ENCODE data around the gene NDRG4. TPM values are rescaled to one million over a fixed set of nuclear protein-coding genes. Genes with fewer than 3 reads are reported as not detected.

Gene NDRG4
- total and polyA plus RNA-seq, 2 donors from 2014 or later: 1.7 to 5.7 TPM

GRCh38 chr16:58503166-58503862 is 3.4 kb downstream of the NDRG4 start:
- no peak for TF ChIP-seq CTCF (IDR thresholded peaks at IDR 0.05; ENCODE audit: borderline replicate concordance, extremely low read depth, insufficient read depth)
- Histone ChIP-seq H3K9me3 (ENCODE audit: control insufficient read depth in 2 of 3, insufficient read depth in 1 of 3, low read length in 3 of 3) (no peaks in the 10 kb centered on the region), H3K9ac (ENCODE audit: low read length in 3 of 3) (no peak overlapping the region), H3K4me1 (ENCODE audit: control insufficient read depth in 2 of 3, insufficient read depth in 2 of 3, low read depth in 1 of 3, low read length in 3 of 3) (peaks cover 0 to 9% (median 0%) of the 10 kb centered on the region in 3 donors), H3K4me3 (ENCODE audit: low read length in 3 of 3) (no peak overlapping the region), H3K27me3 (ENCODE audit: control insufficient read depth, insufficient read depth, low read length) (no peaks in the 10 kb centered on the region), H3K27ac (ENCODE audit: low read depth in 2 of 2, low read length in 2 of 2) (no peak overlapping the region), H3K36me3 (ENCODE audit: control insufficient read depth in 2 of 3, insufficient read depth in 3 of 3, low read length in 3 of 3) (no peaks in the 10 kb centered on the region)
- DNase-seq: peak in 2 of 5 donors; percentile 43 to 52
- intact Hi-C loops (cut with DNase I): no loop called here
- no peak for FAIRE-seq

- intact Hi-C loops (cut with DNase I): no loop called here
- FAIRE-seq (no peak), DNase-seq (peak in 2 of 5 donors; percentile 38 to 64)
Observed at GRCh38 chr16:58503863-58504688, 4.1 kb downstream of the NDRG4 start.

GRCh38 chr16:58506241-58507194 is 6.6 kb downstream of the NDRG4 start:
- intact Hi-C loops (cut with DNase I): no loop called here
- Histone ChIP-seq H3K27me3 (ENCODE audit: control insufficient read depth, insufficient read depth, low read length) (no peaks in the 10 kb centered on the region), H3K9me3 (ENCODE audit: control insufficient read depth in 2 of 3, insufficient read depth in 1 of 3, low read length in 3 of 3) (no peaks in the 10 kb centered on the region), H3K9ac (ENCODE audit: low read length in 3 of 3) (no peak overlapping the region), H3K4me3 (ENCODE audit: low read length in 3 of 3) (no peak overlapping the region), H3K4me1 (ENCODE audit: control insufficient read depth in 2 of 3, insufficient read depth in 2 of 3, low read depth in 1 of 3, low read length in 3 of 3) (peaks cover 0 to 4% (median 0%) of the 10 kb centered on the region in 3 donors), H3K27ac (ENCODE audit: low read depth in 2 of 2, low read length in 2 of 2) (no peak overlapping the region), H3K36me3 (ENCODE audit: control insufficient read depth in 2 of 3, insufficient read depth in 3 of 3, low read length in 3 of 3) (no peaks in the 10 kb centered on the region)
- peak in 2 of 5 donors; percentile 8 to 64 for DNase-seq
- TF ChIP-seq CTCF (IDR thresholded peaks at IDR 0.05; ENCODE audit: borderline replicate concordance, extremely low read depth, insufficient read depth): no peak
- no peak for FAIRE-seq

More at GRCh38 chr16:58503863-58504688, 4.1 kb downstream of the NDRG4 start:
- H3K27ac ChIP-seq (ENCODE audit: low read depth in 2 of 2, low read length in 2 of 2): no peak overlapping the region
- no peaks in the 10 kb centered on the region for H3K9me3 ChIP-seq (ENCODE audit: control insufficient read depth in 2 of 3, insufficient read depth in 1 of 3, low read length in 3 of 3)
- H3K4me3 ChIP-seq (ENCODE audit: low read length in 3 of 3): no peak overlapping the region
- no peaks in the 10 kb centered on the region for H3K36me3 ChIP-seq (ENCODE audit: control insufficient read depth in 2 of 3, insufficient read depth in 3 of 3, low read length in 3 of 3)
- peaks cover 0 to 9% (median 0%) of the 10 kb centered on the region in 3 donors for H3K4me1 ChIP-seq (ENCODE audit: control insufficient read depth in 2 of 3, insufficient read depth in 2 of 3, low read depth in 1 of 3, low read length in 3 of 3)
- no peaks in the 10 kb centered on the region for H3K27me3 ChIP-seq (ENCODE audit: control insufficient read depth, insufficient read depth, low read length)
- TF ChIP-seq CTCF (IDR thresholded peaks at IDR 0.05; ENCODE audit: borderline replicate concordance, extremely low read depth, insufficient read depth): no peak
- H3K9ac ChIP-seq (ENCODE audit: low read length in 3 of 3): no peak overlapping the region

Data from kidney (tissue), 14 donors.